RPMI8226 (cell line): Measurements from ENCODE around the gene MYO7B.
A peak's percentile ranks its signal among the peaks of the same experiment; 100 is the strongest.

Experiments used
- DNase-seq: peaks from one replicate; pipeline ENCODE4 v3.0.0-alpha.2; 2015

The MYO7B gene

GRCh38 chr2:127640082-127641072, 104.9 kb downstream of the MYO7B start:
- peak; percentile 87 for DNase-seq

GRCh38 chr2:127641133-127641532, 105.7 kb downstream of the MYO7B start:
- no peak for DNase-seq

- no peak for DNase-seq
Observed at GRCh38 chr2:127641846-127642507, 106.5 kb downstream of the MYO7B start.

- no peak for DNase-seq
Observed at GRCh38 chr2:127642706-127643438, 107.4 kb downstream of the MYO7B start.

- no peak for DNase-seq
Observed at GRCh38 chr2:127643439-127644065, 108.1 kb downstream of the MYO7B start.

GRCh38 chr2:127644066-127645025, 108.9 kb downstream of the MYO7B start:
- no peak for DNase-seq

- DNase-seq = no peak
Observed at GRCh38 chr2:127645026-127645394, 109.5 kb downstream of the MYO7B start.

- DNase-seq = no peak
Observed at GRCh38 chr2:127645395-127646291, 110.2 kb downstream of the MYO7B start, which contains the start of gene GPR17. GPR17 (plus strand) TSS chr2:127646153; CDS start chr2:127650736, 4,583 bp downstream.

GRCh38 chr2:127646487-127647241, 111.2 kb downstream of the MYO7B start:
- DNase-seq = no peak

- no peak for DNase-seq
Observed at GRCh38 chr2:127647242-127648190, 112.0 kb downstream of the MYO7B start.

GRCh38 chr2:127648321-127648720, 112.8 kb downstream of the MYO7B start:
- DNase-seq = no peak

GRCh38 chr2:127649100-127649611, 113.7 kb downstream of the MYO7B start:
- peak; percentile 38 for DNase-seq

GRCh38 chr2:127649684-127650040, 114.2 kb downstream of the MYO7B start:
- peak; percentile 90 for DNase-seq

- no peak for DNase-seq
Observed at GRCh38 chr2:127650041-127650784, 114.7 kb downstream of the MYO7B start.

- DNase-seq = no peak
Observed at GRCh38 chr2:127650785-127651380, 115.4 kb downstream of the MYO7B start.

GRCh38 chr2:127651381-127651809, 115.9 kb downstream of the MYO7B start:
- DNase-seq = no peak

GRCh38 chr2:127651971-127652550, 116.6 kb downstream of the MYO7B start:
- peak; percentile 35 for DNase-seq
